Hematopoietic multipotent progenitor cell treated with erythropoietin and hydrocortisone succinate and interleukin-3 and kit ligand, for 15 days (in vitro differentiated cells): Measurements from ENCODE around the gene ZFP36L2.

Experiments
- DNase-seq: peaks from one replicate; pipeline ENCODE4 v3.0.0-alpha.2; 2015; ENCODE audit warnings: low spot score

ZFP36L2 gene

DNA sequence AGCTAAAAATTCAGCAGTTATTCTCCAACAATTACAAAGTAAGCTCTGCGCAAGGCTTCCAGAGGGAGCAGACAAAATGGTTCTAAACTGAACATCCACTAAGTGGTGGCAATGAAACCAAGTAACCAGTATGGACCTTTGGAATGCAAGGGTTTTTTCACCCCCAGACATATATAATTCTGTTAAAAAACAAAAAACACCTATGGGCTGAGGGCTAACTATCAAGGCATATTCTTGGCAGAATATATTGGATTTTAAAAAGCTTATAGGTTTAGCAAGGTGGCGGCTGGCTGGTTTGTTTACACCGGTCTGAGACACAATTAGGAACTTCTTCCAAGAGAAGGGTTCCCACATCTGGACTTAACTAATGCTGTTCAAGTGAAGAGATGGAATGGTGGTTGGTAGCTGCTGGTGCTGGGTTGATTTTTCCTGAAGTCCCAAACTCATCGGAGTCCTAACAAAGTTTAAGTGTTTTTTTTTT lies 2.8 kb downstream of the ZFP36L2 start:
- DNase-seq = peak; percentile 40

DNA sequence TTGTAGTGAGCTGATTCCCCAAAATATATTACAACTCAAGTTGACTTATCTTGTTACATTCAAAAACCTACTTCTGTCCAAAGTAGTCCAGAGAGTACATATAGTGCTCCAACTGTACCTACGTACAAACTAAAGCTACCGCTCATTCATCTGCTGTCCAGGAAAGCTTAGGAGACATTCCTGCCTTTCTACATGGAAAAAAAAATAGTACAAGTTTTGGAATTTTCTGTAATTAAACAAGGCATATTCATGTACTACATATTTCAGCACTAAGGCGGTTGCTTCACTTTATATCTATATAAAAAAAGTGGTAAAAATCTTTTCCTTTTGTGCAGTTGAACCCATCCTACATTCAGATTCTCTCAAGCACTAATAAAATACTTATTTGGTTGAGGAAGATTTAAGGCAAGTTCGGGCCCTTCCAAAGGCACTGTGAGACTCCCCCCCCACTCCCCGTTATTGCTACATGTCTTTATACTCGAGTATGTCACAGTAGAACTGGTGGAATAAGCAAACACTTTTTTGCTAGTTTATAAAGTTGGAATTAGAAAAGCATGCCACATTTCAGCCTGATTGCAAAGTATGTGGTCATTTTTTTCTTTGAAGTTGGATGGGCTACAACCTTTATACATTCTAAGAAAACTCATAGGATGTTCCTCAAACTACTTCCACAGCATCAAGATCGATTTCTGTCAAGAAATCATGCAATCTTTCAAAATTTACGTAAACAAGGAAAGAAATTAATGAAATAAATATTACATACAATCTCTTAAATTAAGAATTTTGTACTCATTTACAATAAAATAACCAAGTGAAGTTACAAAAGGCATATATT lies 3.7 kb downstream of the ZFP36L2 start:
- DNase-seq = peak; percentile 32

DNA sequence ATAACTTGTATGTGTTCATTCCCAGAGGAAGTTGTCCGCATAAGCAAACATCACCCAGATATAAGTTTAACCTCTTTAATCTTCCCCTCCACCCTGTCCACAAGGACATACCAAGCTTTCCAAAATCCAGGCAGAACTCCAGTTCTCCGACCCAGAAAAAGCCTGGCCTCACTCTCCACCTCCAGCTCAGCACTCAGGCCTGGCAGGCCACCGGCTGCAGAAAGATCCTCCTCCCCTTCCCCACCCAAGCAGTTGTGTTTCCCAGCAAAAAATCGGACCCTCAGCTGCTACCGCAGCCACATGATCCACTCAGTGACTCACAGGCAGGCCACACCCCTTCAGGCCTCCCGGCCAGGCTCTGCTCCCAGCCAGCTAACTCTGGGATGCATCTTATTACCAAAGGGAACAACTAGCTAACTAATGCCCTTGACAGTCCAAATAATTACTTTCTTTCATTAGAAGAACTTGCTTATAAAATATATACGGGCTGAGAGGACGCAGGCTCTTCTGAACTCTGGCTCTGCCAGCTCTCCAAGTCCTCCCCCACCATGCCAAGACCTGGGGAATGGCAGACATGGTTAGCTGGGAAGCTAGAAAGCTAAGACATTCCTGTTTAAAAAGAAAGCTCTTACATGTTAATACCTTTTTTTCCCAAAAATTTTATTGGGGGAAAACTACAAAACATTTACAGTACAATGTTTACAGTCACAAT lies 4.5 kb downstream of the ZFP36L2 start:
- DNase-seq = peak; percentile 73

DNA sequence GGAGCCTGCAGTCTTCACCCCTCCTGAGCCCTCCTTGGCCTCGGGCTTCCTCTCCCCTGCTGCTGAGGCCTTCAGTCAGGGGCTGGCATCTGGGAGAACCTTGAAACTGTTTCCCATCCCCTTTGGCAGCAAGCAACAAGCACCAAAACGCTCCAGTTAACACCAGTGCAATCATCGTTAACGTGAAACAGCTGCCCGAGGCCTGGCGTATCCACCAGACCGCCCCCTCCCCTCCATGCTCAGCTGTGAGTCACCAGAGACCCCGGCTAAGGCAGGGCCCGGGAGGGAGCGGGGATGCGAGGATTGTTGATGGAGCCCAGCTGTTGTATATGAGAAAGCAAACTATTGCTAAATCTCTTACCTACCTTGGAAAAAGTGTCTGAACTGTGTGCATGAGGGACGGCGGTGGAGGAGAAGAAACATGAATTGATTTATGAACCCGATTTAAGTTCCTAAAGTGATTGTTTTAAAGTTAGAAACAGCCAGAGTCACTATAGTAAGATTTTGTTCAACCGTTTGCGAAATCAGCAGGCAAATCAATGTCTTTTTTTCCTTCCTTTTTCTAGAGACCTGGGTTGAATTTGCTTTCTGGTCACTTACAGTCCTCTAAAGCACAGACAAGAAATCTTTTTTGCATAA lies 5.2 kb downstream of the ZFP36L2 start:
- DNase-seq = peak; percentile 27

DNA sequence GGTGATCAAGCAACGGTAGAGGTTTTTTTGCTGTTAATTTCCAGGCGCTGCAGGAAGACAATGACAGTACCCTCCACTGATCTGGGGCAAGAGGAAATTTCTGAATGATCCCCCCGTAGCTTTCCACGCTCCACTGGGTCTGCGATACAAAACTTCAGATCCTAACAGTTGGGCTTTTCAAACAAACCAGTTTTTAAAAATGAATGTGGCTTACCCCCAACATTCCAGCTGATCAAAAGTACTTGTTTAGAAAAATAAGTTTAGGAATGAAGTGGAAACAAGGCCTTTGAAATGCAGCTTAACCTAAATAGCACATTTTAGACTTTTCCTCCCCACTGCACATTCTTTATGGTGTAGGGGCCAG lies 5.7 kb downstream of the ZFP36L2 start:
- no peak for DNase-seq

DNA sequence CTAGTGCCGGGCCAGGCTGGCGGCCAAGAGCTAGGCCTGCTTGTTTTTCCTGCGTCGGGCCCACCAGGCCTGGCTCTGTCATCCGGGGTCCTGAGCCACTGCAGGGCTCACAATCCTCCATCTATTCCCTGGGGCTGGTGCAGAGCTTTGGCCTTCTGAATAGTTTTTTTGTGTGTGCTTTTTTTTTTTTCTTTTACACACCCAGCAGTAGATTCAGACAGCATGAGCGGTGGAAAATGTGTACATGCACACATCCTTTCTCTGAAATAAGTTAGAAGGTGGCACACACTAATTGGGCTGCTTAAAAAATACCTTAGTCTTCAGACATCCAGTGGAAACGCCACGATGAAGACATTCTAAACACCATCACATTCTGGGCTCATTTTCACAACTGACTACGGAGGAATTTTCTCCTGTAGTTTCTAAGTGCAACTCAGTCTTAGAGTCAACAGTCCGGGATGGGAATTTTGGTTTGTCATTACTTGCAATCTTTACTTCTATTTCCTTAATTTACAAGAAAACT lies 6.1 kb downstream of the ZFP36L2 start:
- DNase-seq = peak; percentile 30

DNA sequence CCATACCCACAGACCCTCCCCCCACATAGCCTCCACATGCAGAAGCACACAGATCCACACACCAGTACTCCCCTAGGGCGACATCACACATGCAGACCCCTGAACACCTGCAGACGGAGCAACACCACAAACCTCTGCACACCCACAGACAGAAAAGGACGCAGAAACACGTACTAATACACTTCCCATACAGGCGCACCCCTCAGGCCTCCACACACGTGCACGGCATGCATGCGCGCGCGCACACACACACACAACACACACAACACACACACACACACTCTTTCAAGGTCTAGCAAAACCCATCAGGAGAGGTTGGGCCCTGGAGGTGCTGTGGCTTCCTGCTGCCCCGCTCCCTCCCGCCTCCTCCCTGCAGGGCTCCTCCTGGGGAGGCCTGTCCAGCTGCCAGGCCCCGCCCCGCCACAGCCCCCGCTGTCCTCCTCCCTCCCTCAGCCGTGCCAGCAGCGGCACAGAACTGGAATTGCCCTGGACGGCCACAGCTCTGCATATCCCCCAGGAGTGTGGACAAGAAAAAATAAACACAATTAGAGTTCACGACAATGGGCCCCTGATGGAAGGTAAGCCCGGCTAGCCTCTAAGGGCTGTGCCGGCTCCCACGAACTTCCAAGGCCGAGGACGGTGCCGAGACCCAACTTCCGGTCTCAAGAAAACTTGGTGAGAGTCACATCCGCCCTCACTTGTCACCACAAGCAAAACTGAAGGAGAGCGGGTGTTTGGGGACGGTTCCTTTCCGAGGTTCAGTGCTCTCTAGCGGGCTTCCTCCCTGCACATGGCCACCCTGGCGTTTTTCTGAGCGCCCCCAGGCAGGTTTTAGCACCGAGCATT lies 6.8 kb downstream of the ZFP36L2 start:
- peak; percentile 86 for DNase-seq

DNA sequence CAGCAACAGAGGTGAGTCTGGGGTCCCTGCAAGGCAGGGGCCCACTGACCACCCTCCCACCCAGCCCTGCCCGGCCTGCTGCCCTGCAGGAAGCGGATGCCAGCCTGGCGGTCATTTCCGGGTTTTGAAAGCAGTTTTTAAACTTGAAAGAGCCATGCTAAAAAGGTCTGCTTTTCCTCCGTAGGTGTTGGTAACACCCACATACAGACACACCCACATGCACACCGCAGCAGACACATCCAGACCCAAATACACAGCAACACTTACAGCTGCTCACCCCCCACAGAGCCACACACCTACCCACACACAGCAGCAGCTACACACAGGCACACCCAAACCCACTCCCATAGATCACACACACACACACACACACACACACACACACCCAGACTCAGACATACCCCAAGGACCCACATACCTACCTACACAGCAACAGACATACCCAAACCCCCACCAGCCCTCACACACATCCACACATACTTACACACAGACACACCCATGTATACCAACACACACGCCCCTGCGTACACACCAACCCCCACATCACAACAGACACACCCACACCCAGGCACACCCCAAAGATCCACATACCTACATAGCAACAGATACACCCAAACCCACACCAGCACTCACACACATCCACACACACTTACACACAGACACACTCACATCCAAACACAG lies 7.6 kb downstream of the ZFP36L2 start:
- DNase-seq = peak; percentile 60

DNA sequence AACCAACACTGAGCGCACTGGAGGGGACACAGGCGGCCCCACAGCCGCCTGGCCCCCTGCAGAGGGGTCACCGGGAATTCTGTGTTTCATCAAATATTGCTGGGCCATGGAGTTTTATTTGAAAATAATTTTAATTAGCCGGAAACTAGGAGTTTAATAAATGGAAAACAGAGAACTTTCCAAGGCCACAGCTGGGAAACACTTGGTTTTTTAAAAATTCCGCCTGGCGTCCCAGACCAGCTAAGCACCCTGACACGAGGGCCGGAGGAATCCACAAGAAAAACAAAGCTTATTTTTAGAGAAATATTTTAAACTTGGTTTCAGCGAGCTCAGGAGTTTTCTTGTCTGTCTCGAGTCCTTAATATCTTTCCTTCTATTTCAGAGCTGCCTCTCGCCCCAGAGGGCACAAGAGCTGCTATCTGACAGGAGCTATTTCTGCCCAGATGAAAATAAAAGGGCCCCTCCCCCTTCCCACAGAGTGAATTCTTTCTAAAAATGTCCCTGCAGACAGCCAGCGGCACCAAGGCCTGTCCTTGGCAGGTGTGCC lies 8.2 kb downstream of the ZFP36L2 start:
- DNase-seq = peak; percentile 37

DNA sequence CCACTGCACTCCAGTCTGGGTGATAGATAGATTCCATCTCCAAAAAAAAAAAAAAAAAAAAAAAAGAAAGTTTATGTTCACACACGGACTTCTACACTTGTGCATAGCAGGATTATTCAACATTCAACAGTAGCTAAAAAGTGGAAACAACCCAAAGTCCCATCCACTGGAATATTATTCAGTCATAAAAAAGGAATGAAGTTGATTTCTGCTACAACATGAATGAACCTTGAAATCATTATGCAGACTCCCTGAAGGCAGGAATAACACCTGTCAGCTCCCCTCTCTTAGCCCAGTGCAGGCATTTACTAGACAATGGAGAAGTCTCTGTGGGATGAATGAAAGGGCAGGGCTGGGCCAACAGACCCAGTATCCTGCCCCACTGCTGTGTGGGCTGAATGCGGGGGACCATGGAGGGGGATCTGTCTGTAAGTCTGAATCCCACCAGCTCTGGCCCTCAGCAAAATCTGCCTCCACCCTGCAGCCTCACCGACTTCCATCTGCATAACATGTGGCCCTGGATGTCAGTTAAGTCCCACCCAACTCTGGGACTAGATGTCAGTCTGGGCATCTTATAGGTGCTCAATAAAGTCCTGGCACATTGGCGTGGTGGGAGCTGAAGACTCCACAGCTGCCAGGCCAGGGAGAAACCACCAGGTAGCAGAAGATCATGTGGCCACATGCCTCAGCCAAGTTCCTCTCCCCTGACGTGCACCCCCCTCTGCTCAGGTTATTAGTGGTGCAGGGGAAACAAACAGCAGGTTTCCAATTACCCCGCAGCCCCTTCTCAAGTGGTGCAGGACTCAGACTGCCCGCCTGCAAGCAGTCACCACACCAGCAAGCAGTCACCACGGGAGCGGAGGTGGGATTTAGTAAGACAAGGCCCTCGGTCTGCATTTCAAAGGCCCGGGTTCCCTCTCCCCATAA lies 8.9 kb downstream of the ZFP36L2 start:
- no peak for DNase-seq

DNA sequence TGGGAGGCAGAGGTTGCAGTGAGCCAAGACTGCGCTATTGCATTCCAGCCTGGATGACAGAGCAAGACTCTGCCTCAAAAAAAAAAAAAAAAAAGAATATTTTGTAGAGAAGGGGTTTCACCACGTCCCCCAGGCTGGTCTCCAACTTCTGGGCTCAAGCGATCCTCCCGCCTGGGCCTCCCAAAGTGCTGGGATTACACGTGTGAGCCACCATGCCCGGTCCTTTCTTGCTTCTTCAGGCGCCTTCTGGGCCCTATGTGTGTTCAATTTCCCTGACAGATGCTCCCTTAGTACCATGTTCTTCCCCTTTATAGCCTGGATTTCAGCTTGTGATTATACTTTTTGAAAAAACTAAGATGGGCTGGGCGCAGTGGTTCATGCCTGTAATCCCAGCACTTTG lies 9.8 kb downstream of the ZFP36L2 start:
- no peak for DNase-seq

DNA sequence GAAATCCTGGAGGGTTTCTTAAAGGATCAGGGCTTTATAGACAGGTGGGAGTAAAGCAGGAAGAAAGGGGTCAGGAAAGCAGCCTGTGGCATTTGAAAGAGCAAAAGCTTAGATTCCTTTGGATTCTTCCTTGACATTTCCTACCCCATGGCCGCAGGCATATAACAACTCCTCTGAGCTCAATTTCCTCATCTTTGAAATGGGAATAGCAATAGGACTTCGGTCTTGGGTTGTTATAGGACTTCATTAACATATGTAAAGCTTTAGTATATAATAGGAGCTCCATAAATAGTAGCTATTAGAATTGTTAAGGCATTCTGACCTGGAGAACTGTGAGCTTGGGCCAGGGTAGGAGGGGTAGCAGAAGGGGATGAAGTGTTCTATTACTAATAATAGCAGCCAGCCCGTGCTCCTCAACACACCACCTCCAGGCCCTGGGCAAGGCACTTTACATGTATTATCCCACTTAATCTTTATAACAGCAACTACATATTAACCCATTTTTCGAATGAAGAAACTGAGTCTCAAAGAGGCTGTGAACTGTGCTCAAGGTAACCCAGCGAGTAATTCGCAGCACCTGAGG lies 10.6 kb downstream of the ZFP36L2 start:
- no peak for DNase-seq

DNA sequence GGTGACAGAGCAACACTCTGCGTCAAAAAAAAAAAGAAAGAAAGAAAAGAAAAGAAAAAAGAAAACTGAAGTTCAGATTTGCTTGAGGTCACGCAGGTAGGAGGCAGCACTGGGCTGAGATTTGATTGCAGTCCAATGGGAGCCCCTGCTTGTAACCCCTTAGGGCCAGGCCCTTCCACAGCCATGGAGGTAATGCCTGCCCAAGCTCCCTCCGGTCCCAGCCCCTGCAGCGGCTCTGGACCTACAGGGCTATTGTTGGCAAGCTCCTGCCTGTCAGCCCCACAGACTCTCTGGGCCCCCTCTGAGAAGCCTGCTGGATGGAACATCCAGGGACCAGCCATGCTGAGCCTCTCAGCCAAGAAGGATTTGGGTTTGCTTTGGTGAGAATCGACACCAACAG lies 12.2 kb downstream of the ZFP36L2 start:
- no peak for DNase-seq

DNA sequence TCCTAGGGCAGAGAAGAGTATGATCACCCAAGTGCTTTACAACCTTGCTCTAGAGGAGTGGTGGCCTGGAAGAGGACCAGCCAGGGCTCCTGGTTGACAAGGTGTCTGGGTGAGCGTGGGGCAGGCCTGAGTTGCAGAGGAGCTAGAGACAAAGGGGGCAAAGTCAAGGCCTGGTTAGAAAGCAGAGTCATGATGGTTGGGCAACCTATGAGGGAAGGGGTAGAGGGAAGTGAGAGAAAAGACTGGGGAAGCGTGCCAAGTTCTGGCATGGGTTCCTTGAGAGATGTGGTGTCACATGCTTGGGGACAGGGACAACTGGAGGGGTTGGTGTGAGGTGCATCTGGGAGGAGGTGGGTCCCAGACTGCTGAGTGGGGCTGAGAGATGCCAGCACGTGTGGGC lies 13.5 kb downstream of the ZFP36L2 start:
- no peak for DNase-seq

DNA sequence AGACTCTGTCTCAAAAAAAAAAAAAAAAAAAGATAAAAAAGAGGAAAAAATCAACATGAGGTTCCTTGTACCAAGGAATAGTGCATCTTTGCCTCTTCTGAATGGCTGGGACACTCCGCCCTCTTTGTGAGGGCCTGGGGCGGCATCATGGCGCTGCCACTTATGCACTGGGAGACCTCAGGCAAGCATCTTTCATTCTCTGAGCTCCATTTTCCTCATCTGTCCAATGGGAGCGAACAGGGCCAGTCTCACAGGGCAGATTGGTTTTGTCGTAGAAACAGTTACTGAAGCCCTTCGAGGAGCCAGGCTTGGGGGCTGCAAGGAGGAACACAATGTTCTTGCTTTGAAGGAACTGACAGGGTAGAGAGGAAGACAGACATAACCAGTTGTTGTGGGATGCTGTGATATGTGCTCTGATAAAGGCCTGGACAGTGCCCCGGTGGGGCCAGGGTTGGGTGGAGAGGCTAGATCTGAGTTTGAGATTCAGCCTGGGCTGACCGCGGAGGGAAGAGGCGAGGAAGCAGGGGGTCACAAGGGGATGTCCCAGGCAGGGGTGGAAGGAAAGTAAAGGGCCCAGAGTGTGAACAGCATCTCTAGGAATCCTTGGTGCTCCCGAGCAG lies 14.1 kb downstream of the ZFP36L2 start:
- no peak for DNase-seq

DNA sequence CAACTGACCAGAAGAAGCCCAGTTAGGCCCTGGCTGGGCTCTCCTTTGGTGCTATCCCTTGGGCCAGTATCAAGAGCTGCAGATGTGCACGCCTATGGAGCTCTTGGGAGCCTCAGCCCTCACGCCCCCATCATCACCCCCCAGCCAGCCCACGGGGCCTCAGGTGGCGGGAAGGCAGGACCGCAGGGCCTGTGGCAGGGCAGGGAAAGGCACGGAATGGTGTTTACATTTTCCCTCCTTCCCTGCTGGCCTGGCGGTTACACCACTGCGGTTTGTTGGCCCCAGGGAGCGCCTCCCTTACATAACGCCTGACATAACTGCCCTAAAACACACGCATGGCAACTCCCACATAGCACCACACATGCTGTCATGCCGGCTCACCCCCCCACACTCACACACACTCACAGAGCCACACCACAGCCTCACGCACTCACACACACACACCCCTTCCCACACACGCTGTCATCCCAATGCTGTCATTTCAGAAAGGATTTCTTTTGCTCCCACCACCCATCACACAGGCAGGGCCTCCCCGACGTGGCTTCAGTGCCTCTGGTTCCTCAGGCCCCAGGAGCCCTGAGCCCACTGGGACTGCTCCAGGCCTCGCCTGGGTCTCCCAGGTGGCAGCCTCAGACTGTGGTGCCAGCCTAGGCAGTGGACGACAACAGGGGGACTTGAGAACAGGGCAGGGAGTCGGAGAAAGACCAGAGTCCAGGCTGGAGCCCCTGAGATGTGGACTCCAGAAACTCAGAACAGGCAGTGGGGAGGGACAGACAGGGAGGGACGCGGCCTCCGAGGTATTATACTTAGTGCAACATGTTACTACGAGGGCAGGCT lies 15.7 kb downstream of the ZFP36L2 start:
- DNase-seq = peak; percentile 28

DNA sequence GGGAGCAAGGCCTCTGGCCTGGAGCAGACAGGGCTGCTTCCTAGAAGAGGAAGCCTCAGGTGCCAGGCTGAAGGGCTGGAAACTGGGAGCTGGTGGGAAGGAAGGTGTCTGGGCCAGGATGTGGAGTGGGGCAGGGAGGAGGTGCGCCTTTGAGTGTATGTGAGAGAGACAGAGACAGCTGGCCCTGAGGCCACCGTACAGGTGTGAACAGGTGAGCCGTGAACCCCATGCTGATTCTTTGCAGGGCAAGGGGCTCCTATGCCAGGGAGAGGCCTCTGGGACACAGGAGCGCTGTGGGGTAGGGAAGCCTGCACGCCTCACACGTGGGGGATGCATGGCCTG lies 16.3 kb downstream of the ZFP36L2 start:
- DNase-seq = no peak

DNA sequence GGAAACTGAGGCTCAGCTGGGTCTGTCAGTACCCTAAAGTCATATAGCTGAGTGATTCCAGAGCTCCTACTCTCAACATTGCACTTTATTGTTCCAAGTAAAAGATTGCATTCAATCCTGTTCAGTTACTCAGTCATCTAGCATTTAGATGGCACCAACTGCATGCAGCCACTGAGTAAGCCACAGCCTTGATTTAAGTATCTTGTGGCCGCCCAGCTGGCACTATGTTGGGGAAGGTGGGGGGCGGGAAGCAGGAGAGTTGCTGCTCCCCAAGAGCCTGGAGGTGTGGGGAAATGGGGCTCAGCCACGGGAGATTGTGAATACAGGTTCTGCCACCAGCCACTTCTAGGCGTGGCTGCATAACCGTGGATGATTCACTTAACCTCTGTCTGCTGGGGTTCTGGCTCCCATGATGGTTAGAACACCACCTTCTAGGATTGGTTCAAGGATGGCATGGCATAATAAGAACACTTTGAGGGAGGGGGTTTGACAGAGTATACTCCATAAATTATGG lies 17.1 kb downstream of the ZFP36L2 start:
- no peak for DNase-seq
